ENCODE measurements around the gene C11orf21. TPM values are rescaled to one million over a fixed set of nuclear protein-coding genes. Genes with fewer than 3 reads are reported as not detected.

Gene C11orf21
- polyA plus RNA-seq, 1 donor = 22.7 TPM

DNA sequence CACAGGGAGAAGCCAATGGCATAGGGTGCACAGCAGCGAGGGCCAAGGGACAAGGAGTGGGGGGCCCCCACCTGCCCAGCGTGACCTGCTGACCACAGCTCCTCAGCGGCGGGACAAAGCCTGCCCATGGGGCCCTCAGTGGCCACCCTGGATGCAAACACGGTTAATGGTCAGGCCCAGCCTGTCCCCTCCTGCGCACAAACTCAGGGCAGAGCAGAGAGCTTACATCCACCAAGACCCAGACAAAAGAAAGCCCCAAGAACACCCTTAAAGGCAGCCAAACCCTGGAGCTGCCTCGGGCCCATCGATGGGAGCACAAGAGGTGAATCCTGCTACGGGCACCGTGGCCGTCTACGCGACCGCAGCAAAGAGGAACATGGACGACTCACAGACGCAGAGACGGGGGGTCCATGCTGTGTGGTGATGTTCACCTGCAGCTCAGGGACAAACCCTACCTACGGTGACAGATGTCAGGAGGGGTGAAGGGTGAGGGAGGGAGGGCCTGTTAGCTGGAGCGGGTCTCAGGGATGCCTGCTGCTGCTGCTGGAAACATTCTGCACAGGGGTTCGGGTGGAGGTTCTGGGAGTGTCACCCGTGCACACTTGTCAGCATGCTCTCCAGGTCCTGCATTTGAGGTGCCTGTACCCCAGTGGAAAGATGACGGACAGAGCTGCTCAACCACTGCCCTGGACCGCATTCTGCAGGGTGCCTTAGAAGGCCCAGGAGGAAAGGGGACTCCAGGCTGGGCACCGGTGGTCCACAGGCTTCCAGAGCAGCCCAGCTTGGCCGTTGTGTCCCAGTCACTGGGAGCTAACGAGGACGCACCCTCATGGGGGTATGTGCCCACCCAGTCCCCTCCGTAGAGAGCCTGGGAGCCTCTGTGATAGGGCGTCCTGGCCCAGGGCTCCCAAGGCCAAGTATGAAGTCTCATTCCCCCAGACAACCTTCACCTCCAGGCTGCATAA is 42.9 kb downstream of the C11orf21 start:
- no peaks in the 10 kb centered on the region for H3K27me3 ChIP-seq (ENCODE audit: control insufficient read depth, insufficient read depth, low read length)
- no peaks in the 10 kb centered on the region for H3K36me3 ChIP-seq (ENCODE audit: control insufficient read depth, insufficient read depth, low read length)
- H3K4me3 ChIP-seq (ENCODE audit: low read length) = no peak overlapping the region
- WGBS (ENCODE audit: insufficient coverage, low lambda C conversion rate) = no CpG with 5 or more reads among the region's 29 CpGs
- H3K27ac ChIP-seq (ENCODE audit: low read length) = no peak overlapping the region
- no peak for DNase-seq
- peaks cover 21% of the 10 kb centered on the region for H3K4me1 ChIP-seq (ENCODE audit: control insufficient read depth, insufficient read depth, low read length)
- peaks cover 5% of the 10 kb centered on the region for H3K9me3 ChIP-seq (ENCODE audit: control insufficient read depth, low read depth, low read length)

DNA sequence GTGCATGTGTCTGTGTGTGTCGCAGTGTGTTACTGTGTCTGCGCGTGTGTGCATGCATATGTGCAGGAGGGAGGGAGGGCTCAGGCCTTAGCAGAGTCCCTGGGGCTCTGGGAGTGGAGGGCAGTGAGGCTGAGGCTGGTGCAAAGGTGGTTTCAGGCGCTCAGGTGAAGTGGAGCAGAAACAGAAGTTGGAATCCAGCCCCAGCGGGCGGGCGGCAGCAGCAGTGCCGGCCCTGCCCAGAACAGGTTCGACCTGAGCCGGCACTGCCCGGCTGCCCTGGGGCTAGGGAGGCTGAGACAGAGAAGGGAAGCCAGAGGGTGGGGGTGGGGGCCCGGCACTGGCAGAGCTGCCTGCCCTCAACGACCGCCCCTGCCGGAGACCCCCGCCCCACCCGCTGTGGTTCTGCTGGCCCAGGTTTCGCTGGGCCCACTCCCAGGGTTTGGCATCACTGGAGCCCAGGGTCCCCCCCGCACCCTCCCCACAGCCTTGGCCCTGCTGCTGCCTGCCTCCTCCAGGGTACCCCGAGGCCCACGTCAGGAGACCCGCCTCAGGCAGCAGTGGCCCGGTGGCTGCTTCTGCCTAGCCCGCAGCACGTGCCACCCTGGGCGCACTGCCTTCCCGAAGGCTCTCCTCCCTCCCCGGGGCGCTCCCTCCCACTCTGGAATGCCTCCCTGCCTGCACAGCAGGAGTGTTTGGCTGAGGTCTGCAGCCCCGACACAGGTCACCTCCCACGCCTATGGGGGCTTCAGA is 44.6 kb downstream of the C11orf21 start:
- no peak overlapping the region for H3K27ac ChIP-seq (ENCODE audit: low read length)
- DNase-seq = no peak

DNA sequence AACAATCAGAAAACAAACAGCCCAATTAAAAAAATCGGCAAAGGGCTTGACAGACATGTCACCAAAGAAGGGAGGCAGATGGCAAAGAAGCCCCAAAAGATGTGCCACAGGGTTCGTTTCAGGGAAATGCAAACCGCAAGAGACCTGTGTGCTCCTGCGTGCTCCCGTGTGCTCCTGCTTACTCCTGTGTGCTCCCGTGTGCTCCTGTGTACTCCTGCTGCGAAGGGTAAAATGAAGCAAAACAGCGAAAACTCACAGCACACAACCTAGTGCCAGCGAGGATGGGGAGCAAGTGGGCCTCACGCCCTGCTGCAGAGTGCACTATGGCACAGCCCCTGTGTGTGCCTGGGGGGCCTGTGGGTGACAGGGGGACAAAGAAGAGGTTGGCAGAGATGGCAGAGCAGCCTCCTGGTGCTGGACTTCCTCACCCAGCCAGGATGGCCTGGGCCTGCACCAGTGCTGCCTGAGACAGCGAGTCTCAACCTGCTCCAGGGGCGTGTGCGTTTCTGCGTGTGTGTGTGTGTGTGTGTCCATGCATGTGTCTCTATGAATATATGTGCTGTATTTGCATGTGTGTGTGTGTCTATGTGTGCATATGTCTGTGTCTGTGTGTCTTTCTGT is 45.3 kb downstream of the C11orf21 start:
- Histone ChIP-seq H3K9me3 (ENCODE audit: control insufficient read depth, low read depth, low read length) (peaks cover 5% of the 10 kb centered on the region), H3K27ac (ENCODE audit: low read length) (no peak overlapping the region), H3K36me3 (ENCODE audit: control insufficient read depth, insufficient read depth, low read length) (no peaks in the 10 kb centered on the region), H3K27me3 (ENCODE audit: control insufficient read depth, insufficient read depth, low read length) (no peaks in the 10 kb centered on the region), H3K4me3 (ENCODE audit: low read length) (no peak overlapping the region), H3K4me1 (ENCODE audit: control insufficient read depth, insufficient read depth, low read length) (no peaks in the 10 kb centered on the region)
- DNase-seq = no peak
- WGBS (ENCODE audit: insufficient coverage, low lambda C conversion rate) = no CpG with 5 or more reads among the region's 14 CpGs

More for the DNA sequence above, 44.6 kb downstream of the C11orf21 start:
- peaks cover 5% of the 10 kb centered on the region for H3K9me3 ChIP-seq (ENCODE audit: control insufficient read depth, low read depth, low read length)
- H3K36me3 ChIP-seq (ENCODE audit: control insufficient read depth, insufficient read depth, low read length) = no peaks in the 10 kb centered on the region
- no CpG with 5 or more reads among the region's 31 CpGs for WGBS (ENCODE audit: insufficient coverage, low lambda C conversion rate)
- H3K4me1 ChIP-seq (ENCODE audit: control insufficient read depth, insufficient read depth, low read length) = peaks cover 4% of the 10 kb centered on the region
- no peak overlapping the region for H3K4me3 ChIP-seq (ENCODE audit: low read length)
- no peaks in the 10 kb centered on the region for H3K27me3 ChIP-seq (ENCODE audit: control insufficient read depth, insufficient read depth, low read length)

DNA sequence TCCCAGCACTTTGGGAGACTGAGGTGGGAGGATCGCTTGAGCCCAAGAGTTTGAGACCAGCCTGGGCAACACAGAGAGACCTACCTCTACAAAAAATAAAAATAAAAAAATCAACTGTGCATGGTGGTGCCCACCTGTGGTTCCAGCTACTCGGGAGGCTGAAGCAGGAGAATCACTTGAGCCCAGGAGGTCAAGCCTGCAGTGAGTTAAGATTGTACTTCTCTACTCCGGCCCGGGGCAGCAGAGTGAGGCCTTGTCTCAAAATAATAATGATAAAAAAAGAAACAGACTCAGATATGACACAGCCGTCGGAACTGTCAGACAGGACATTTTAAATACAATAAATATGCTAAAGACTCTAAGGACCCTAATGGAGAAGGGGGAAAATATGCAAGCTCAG is 49.7 kb downstream of the C11orf21 start:
- WGBS (ENCODE audit: insufficient coverage, low lambda C conversion rate) = 60% methylated on average over 1 of the region's 6 CpGs

DNA sequence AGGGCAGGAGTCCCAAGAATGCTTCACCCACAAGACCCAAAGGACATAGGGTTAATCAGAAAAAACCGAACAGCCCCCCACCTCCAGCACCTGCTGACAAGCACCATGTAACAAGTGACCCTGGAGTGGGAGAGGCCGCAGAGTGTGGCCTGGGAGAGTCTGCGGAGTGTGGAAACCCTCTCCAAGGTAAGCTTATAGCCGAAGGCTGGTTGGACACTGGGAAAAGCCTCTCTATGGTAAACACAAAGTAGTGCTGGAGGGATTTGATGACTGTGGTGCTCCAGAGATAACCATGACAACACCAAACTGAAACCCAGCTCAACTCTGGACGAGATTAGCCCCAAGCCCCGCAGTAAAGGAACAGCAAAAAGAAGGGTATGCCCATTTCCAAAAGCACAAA is 50.6 kb downstream of the C11orf21 start:
- no peaks in the 10 kb centered on the region for H3K4me1 ChIP-seq (ENCODE audit: control insufficient read depth, insufficient read depth, low read length)
- DNase-seq = no peak
- no peak overlapping the region for H3K27ac ChIP-seq (ENCODE audit: low read length)
- WGBS (ENCODE audit: insufficient coverage, low lambda C conversion rate) = no CpG with 5 or more reads among the region's 6 CpGs
- no peaks in the 10 kb centered on the region for H3K36me3 ChIP-seq (ENCODE audit: control insufficient read depth, insufficient read depth, low read length)
- no peaks in the 10 kb centered on the region for H3K9me3 ChIP-seq (ENCODE audit: control insufficient read depth, low read depth, low read length)
- no peaks in the 10 kb centered on the region for H3K27me3 ChIP-seq (ENCODE audit: control insufficient read depth, insufficient read depth, low read length)
- no peak overlapping the region for H3K4me3 ChIP-seq (ENCODE audit: low read length)

More for the DNA sequence above, 49.7 kb downstream of the C11orf21 start:
- Histone ChIP-seq H3K4me1 (ENCODE audit: control insufficient read depth, insufficient read depth, low read length) (no peaks in the 10 kb centered on the region), H3K9me3 (ENCODE audit: control insufficient read depth, low read depth, low read length) (peaks cover under 1% of the 10 kb centered on the region), H3K27ac (ENCODE audit: low read length) (no peak overlapping the region), H3K36me3 (ENCODE audit: control insufficient read depth, insufficient read depth, low read length) (no peaks in the 10 kb centered on the region), H3K27me3 (ENCODE audit: control insufficient read depth, insufficient read depth, low read length) (no peaks in the 10 kb centered on the region), H3K4me3 (ENCODE audit: low read length) (no peak overlapping the region)
- DNase-seq = no peak

DNA sequence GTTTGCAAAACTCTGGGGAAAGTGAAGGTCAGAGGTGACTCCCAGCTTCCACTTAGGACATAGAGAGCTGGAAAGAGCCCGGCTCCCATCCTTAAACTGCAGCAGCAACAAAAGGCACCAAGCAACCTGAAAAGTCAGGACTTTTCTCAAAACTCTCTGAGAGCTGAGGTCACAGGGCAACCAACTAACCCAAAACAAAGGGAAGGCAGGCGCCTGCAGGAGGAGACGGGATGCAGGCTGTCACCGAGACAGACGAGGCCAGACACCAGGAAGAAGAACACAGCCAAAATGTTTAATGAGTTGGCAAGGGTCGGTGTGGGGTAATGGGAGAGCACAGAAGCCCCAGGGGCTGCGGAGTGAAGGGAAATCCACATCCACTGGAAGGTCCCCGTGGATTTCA is 51.2 kb downstream of the C11orf21 start:
- H3K4me3 ChIP-seq (ENCODE audit: low read length) = no peak overlapping the region
- no peaks in the 10 kb centered on the region for H3K9me3 ChIP-seq (ENCODE audit: control insufficient read depth, low read depth, low read length)
- DNase-seq = no peak
- H3K36me3 ChIP-seq (ENCODE audit: control insufficient read depth, insufficient read depth, low read length) = no peaks in the 10 kb centered on the region
- no CpG with 5 or more reads among the region's 8 CpGs for WGBS (ENCODE audit: insufficient coverage, low lambda C conversion rate)
- no peaks in the 10 kb centered on the region for H3K27me3 ChIP-seq (ENCODE audit: control insufficient read depth, insufficient read depth, low read length)
- no peak overlapping the region for H3K27ac ChIP-seq (ENCODE audit: low read length)
- no peaks in the 10 kb centered on the region for H3K4me1 ChIP-seq (ENCODE audit: control insufficient read depth, insufficient read depth, low read length)

DNA sequence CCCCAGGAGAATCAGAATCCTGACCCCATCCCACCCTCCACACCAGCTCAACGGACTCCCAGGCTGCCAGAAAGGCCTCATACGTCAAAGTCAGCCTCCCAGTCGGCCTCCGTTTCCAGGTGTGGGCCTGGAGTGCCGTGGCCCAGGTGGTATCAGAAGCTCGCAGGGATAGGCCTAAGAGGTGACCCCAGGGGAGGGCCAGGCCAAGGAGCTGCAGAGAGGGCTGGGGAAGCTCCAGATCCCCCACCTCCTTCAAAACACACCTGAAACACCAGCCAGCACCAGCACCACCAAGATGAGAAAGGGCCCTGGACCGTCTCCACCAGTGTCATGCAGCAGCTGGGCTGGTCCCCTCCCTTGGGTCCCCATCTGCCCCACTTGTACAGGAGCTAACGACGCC is 51.7 kb downstream of the C11orf21 start:
- Histone ChIP-seq H3K4me3 (ENCODE audit: low read length) (no peak overlapping the region), H3K9me3 (ENCODE audit: control insufficient read depth, low read depth, low read length) (no peaks in the 10 kb centered on the region)
- no CpG with 5 or more reads among the region's 9 CpGs for WGBS (ENCODE audit: insufficient coverage, low lambda C conversion rate)

DNA sequence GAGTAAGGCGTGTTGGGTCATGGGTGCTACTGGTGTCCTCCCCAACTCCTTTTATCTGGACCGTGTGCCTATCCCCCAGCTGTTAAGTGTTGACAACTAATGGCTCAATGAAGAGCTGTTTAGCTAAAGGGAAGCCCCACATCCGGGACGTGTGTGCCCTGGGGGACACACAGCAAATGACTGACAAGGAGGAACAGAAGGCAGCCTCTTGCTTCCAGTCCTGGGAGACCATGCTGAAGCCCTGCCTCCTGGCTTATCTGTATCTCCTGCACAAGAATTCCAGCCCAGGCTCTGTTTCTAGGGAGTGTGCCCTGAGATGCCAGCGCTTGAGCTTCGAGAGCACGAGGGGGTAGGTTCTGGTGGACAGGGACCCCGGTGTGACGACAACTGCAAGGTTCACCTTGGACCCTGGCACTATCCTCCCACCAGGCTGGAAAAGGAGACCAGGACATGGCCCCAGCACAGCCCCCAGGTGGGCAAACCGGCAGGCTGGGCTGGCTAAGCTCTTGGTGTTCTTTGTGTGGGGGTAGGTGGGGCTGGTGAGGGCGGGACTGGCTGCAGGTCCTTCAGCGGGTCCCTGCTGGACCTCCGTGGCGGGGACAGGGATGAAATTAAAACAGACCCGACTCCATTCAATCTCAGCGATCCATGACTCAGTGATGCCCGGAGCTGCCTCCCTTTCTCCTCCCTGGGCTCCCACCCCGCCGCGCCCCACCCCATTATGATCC is 52.4 kb downstream of the C11orf21 start:
- Histone ChIP-seq H3K9me3 (ENCODE audit: control insufficient read depth, low read depth, low read length) (no peaks in the 10 kb centered on the region), H3K4me1 (ENCODE audit: control insufficient read depth, insufficient read depth, low read length) (no peaks in the 10 kb centered on the region), H3K27ac (ENCODE audit: low read length) (no peak overlapping the region), H3K27me3 (ENCODE audit: control insufficient read depth, insufficient read depth, low read length) (no peaks in the 10 kb centered on the region), H3K4me3 (ENCODE audit: low read length) (no peak overlapping the region), H3K36me3 (ENCODE audit: control insufficient read depth, insufficient read depth, low read length) (no peaks in the 10 kb centered on the region)
- DNase-seq = no peak
- WGBS (ENCODE audit: insufficient coverage, low lambda C conversion rate) = no CpG with 5 or more reads among the region's 20 CpGs

More for the DNA sequence above, 51.7 kb downstream of the C11orf21 start:
- no peaks in the 10 kb centered on the region for H3K4me1 ChIP-seq (ENCODE audit: control insufficient read depth, insufficient read depth, low read length)
- no peak overlapping the region for H3K27ac ChIP-seq (ENCODE audit: low read length)
- no peak for DNase-seq
- H3K27me3 ChIP-seq (ENCODE audit: control insufficient read depth, insufficient read depth, low read length) = no peaks in the 10 kb centered on the region
- H3K36me3 ChIP-seq (ENCODE audit: control insufficient read depth, insufficient read depth, low read length) = no peaks in the 10 kb centered on the region

DNA sequence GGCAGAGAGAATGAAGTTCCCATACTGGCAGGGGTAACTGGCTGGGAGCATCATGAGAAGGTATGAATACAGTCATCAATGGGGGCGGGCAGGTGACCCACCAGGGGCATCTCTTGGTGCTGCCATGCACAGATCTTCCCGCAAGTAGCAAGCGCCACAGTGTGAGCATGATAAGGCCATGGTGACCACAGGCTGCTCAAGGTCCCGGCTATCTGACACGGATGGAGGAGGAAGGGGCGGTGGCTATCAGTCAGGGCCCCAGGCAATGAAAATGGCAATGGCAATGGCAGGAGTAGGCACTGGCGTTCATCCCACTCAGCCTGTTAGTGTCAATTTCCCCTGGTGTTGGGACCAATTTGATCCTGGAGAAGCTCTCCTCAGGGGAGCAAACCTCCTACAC is 53.0 kb downstream of the C11orf21 start:
- no peak for DNase-seq
- H3K36me3 ChIP-seq (ENCODE audit: control insufficient read depth, insufficient read depth, low read length) = no peaks in the 10 kb centered on the region
- no CpG with 5 or more reads among the region's 7 CpGs for WGBS (ENCODE audit: insufficient coverage, low lambda C conversion rate)
- no peaks in the 10 kb centered on the region for H3K9me3 ChIP-seq (ENCODE audit: control insufficient read depth, low read depth, low read length)
- H3K27ac ChIP-seq (ENCODE audit: low read length) = no peak overlapping the region
- no peaks in the 10 kb centered on the region for H3K4me1 ChIP-seq (ENCODE audit: control insufficient read depth, insufficient read depth, low read length)
- H3K4me3 ChIP-seq (ENCODE audit: low read length) = no peak overlapping the region
- no peaks in the 10 kb centered on the region for H3K27me3 ChIP-seq (ENCODE audit: control insufficient read depth, insufficient read depth, low read length)

DNA sequence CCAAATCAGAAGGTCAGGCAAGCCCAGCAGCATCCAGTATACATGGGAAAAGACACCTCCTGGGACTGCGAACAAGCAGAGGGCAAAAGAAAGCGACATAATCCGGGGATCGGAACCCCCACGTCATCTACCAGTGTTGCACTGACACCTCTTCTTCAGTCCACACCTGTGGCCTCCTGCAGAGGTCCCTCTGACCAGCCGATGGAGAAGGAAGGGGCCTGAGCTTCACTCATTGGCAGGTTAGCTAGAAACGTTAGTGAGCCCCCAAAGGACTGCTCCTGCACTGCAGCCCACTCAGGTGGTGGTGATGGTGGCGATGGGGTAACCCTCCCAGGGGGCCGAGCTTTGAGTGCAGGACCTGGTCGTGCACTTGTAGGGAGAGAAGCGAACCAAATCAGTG is 53.5 kb downstream of the C11orf21 start:
- H3K27ac ChIP-seq (ENCODE audit: low read length) = no peak overlapping the region
- no peaks in the 10 kb centered on the region for H3K36me3 ChIP-seq (ENCODE audit: control insufficient read depth, insufficient read depth, low read length)
- H3K27me3 ChIP-seq (ENCODE audit: control insufficient read depth, insufficient read depth, low read length) = no peaks in the 10 kb centered on the region
- H3K4me3 ChIP-seq (ENCODE audit: low read length) = no peak overlapping the region
- no CpG with 5 or more reads among the region's 11 CpGs for WGBS (ENCODE audit: insufficient coverage, low lambda C conversion rate)
- H3K4me1 ChIP-seq (ENCODE audit: control insufficient read depth, insufficient read depth, low read length) = no peaks in the 10 kb centered on the region
- no peak for DNase-seq
- H3K9me3 ChIP-seq (ENCODE audit: control insufficient read depth, low read depth, low read length) = no peaks in the 10 kb centered on the region

Data from large intestine (tissue), 3 donors.